ENCODE data around the gene NLRP10.

GRCh38 chr11:7964873-7965272, 374 bp downstream of the NLRP10 start:
- TF ChIP-seq ZNF274 (IDR thresholded peaks at IDR 0.05; ENCODE audit: low read depth, low read length) (no peak), SUZ12 (IDR thresholded peaks at IDR 0.05; ENCODE audit: extremely low read depth, insufficient read depth, insufficient read length) (no peak), YY1 (IDR thresholded peaks at IDR 0.05; ENCODE audit: insufficient read depth, insufficient read length) (no peak)
